ENCODE measurements around the gene LRRC55. TPM values are rescaled to one million over a fixed set of nuclear protein-coding genes. Genes with fewer than 3 reads are reported as not detected.
"Not testable (repeated sequence)": the region's sequence is repeated elsewhere in the genome, so short reads cannot be mapped to it uniquely, and the experiment has no call there.

The LRRC55 gene
- total RNA-seq, 2 donors from 2014 or later: 0.04 TPM; not detected in 1

DNA sequence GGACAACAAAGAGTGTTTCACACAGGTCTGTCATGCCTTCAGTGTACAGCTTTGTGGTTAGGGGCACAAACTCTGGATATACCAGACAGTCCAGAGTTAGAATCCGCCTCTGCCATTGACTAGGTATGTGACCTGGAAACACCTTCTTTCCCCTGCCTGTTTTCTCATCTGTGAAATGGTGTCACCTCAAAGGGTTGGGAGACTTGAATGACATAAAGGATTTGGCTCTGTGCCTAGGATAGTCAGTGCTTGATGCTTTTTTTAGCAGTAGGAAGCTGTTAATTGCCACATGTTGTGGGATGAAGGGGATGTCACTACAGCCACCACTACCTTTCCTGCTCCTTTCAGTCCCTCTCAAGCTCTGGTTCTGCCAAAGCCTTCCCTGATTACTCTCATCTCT, 17.4 kb upstream of the LRRC55 start:
- H3K4me1 ChIP-seq (ENCODE audit: control insufficient read depth, insufficient read depth, low read length): no peaks in the 10 kb centered on the region
- H3K36me3 ChIP-seq (ENCODE audit: control insufficient read depth, insufficient read depth, low read length): no peaks in the 10 kb centered on the region
- DNase-seq: no peak
- no peak overlapping the region for H3K9ac ChIP-seq (ENCODE audit: extremely low read depth, low read length, poor library complexity, severe bottlenecking)
- TF ChIP-seq, protein P1, sequence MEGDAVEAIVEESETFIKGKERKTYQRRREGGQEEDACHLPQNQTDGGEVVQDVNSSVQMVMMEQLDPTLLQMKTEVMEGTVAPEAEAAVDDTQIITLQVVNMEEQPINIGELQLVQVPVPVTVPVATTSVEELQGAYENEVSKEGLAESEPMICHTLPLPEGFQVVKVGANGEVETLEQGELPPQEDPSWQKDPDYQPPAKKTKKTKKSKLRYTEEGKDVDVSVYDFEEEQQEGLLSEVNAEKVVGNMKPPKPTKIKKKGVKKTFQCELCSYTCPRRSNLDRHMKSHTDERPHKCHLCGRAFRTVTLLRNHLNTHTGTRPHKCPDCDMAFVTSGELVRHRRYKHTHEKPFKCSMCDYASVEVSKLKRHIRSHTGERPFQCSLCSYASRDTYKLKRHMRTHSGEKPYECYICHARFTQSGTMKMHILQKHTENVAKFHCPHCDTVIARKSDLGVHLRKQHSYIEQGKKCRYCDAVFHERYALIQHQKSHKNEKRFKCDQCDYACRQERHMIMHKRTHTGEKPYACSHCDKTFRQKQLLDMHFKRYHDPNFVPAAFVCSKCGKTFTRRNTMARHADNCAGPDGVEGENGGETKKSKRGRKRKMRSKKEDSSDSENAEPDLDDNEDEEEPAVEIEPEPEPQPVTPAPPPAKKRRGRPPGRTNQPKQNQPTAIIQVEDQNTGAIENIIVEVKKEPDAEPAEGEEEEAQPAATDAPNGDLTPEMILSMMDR (conservative IDR thresholded peaks at IDR 0.05): no peak
- WGBS, 2 experiments (ENCODE audit: insufficient coverage in 1 of 2, insufficient read length in 1 of 2): 80 to 86% methylated on average over 1 of the region's 1 CpG
- H3K4me3 Mint-ChIP-seq: no peak overlapping the region
- H3K9me3 ChIP-seq (ENCODE audit: control insufficient read depth, low read length): no peaks in the 10 kb centered on the region
- H3K4me1 Mint-ChIP-seq: peaks cover 3% of the 10 kb centered on the region
- H3K27ac Mint-ChIP-seq: no peak overlapping the region
- H3K27me3 Mint-ChIP-seq (ENCODE audit: insufficient read depth): peaks cover 19% of the 10 kb centered on the region
- H3K27ac ChIP-seq (ENCODE audit: low read depth, low read length): no peak overlapping the region
- no peak overlapping the region for H3K4me3 ChIP-seq (ENCODE audit: low read length)
- peaks cover 12% of the 10 kb centered on the region for H3K9me3 Mint-ChIP-seq
- no peaks in the 10 kb centered on the region for H3K36me3 Mint-ChIP-seq (ENCODE audit: low read depth)
- no peaks in the 10 kb centered on the region for H3K27me3 ChIP-seq (ENCODE audit: control insufficient read depth, insufficient read depth, low read length, poor library complexity, severe bottlenecking)

DNA sequence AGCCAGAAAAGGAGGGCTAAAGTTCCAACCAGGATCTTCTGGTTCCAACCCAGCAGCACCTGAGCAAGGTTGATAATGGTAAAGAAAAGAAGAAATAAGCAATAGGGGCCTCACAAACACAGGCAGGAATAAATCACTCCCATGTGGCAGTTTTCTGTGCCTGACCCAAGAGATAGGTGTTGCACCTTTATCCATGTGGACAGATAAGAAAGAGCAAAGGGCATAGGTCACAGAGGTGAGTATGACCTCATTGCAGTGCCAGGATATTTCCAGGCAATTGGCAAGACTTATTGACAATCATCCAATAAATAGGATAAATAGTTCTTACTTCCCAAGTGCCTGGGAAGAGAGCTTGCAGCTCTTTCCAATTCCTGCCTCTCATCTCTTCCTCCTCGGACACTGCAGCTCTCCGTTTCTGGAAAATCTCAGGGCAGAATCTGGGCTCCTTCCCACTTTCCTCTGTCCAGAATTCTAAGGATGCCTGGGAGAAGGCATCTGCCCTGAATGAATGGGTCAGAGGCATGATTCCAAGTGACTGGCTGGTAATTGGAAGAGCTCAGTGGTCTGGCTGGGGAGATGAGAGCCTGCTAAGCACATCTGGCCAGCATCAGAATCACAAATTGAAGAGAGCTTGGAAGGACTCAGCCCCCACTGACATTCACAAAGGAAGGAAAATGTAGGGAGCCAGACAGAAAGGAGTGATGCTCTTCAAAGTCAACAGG, 14.5 kb upstream of the LRRC55 start:
- no peak overlapping the region for H3K27ac Mint-ChIP-seq
- Histone ChIP-seq H3K9ac (ENCODE audit: extremely low read depth, low read length, poor library complexity, severe bottlenecking) (no peak overlapping the region), H3K27me3 (ENCODE audit: control insufficient read depth, insufficient read depth, low read length, poor library complexity, severe bottlenecking) (no peaks in the 10 kb centered on the region), H3K36me3 (ENCODE audit: control insufficient read depth, insufficient read depth, low read length) (no peaks in the 10 kb centered on the region), H3K4me3 (ENCODE audit: low read length) (no peak overlapping the region), H3K4me1 (ENCODE audit: control insufficient read depth, insufficient read depth, low read length) (no peaks in the 10 kb centered on the region), H3K27ac (ENCODE audit: low read depth, low read length) (no peak overlapping the region), H3K9me3 (ENCODE audit: control insufficient read depth, low read length) (peaks cover 6% of the 10 kb centered on the region)
- peaks cover 19% of the 10 kb centered on the region for H3K27me3 Mint-ChIP-seq (ENCODE audit: insufficient read depth)
- DNase-seq: no peak
- TF ChIP-seq, protein P1 (conservative IDR thresholded peaks at IDR 0.05): no peak
- no peaks in the 10 kb centered on the region for H3K4me1 Mint-ChIP-seq
- H3K4me3 Mint-ChIP-seq: no peak overlapping the region
- no peaks in the 10 kb centered on the region for H3K36me3 Mint-ChIP-seq (ENCODE audit: low read depth)
- 85% methylated on average over 2 of the region's 2 CpGs for WGBS, 2 experiments (ENCODE audit: insufficient coverage in 1 of 2, insufficient read length in 1 of 2)
- peaks cover 30% of the 10 kb centered on the region for H3K9me3 Mint-ChIP-seq

DNA sequence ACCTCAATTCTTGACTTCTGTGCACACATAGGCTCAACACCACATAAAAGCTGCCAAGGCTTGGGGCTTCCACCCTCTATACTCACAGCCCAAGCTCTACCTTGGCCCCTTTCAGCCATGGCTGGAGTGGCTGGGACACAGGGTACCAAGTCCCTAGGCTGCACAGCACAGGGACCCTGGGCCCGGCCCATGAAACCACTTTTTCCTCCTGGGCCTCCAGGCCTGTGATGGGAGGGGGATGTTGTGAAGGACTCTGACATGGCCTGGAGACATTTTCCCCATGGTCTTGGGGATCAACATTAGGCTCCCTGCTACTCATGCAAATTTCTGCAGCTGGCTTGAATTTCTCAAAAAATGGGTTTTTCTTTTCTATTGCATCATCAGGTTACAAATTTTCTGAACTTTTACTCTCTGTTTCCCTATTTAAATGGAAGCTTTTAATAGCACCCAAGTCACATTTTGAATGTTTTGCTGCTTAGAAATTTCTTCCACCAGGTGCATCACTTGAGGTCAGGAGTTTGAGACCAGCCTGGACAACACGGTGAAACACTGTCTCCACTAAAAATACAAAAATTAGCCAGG, 11.9 kb upstream of the LRRC55 start:
- not testable (repeated sequence) for H3K36me3 Mint-ChIP-seq (ENCODE audit: low read depth); H3K27ac Mint-ChIP-seq; H3K27ac ChIP-seq (ENCODE audit: low read depth, low read length); H3K4me1 ChIP-seq (ENCODE audit: control insufficient read depth, insufficient read depth, low read length); H3K36me3 ChIP-seq (ENCODE audit: control insufficient read depth, insufficient read depth, low read length); H3K4me1 Mint-ChIP-seq; H3K9me3 ChIP-seq (ENCODE audit: control insufficient read depth, low read length); H3K4me3 ChIP-seq (ENCODE audit: low read length); DNase-seq; H3K4me3 Mint-ChIP-seq; H3K9ac ChIP-seq (ENCODE audit: extremely low read depth, low read length, poor library complexity, severe bottlenecking); H3K27me3 Mint-ChIP-seq (ENCODE audit: insufficient read depth); H3K27me3 ChIP-seq (ENCODE audit: control insufficient read depth, insufficient read depth, low read length, poor library complexity, severe bottlenecking)
- peaks cover 30% of the 10 kb centered on the region for H3K9me3 Mint-ChIP-seq
- WGBS, 2 experiments (ENCODE audit: insufficient coverage in 1 of 2, insufficient read length in 1 of 2): 92% methylated on average over 2 of the region's 2 CpGs; no CpG with 5 or more reads in 1 of the 2 experiments
